ENCODE results near the gene BMP2K.
"Not testable (repeated sequence)": the region's sequence is repeated elsewhere in the genome, so short reads cannot be mapped to it uniquely, and the experiment has no call there.

BMP2K gene

GRCh38 chr4:78781924-78782323, 5.8 kb downstream of the BMP2K start:
- DNase-seq (ENCODE audit: low read depth in 2 of 2), result no peak
- H3K4me3 ChIP-seq (replicated peaks in 1 of 2; ENCODE audit: low read depth in 2 of 2, low read length in 2 of 2), result no peak overlapping the region
- TF ChIP-seq CTCF (IDR thresholded peaks at IDR 0.05; ENCODE audit: low read depth, low read length), result no peak

- H3K4me3 ChIP-seq (replicated peaks in 1 of 2; ENCODE audit: low read depth in 2 of 2, low read length in 2 of 2), result no peak overlapping the region
- DNase-seq (ENCODE audit: low read depth in 2 of 2), result peak; percentile 54 to 63
- TF ChIP-seq CTCF (IDR thresholded peaks at IDR 0.05; ENCODE audit: low read depth, low read length), result no peak
These were observed 8.2 kb downstream of the BMP2K start for GRCh38 chr4:78784236-78784865.

GRCh38 chr4:78787392-78788006, 11.3 kb downstream of the BMP2K start:
- no peak for DNase-seq (ENCODE audit: low read depth in 2 of 2)
- no peak overlapping the region for H3K4me3 ChIP-seq (replicated peaks in 1 of 2; ENCODE audit: low read depth in 2 of 2, low read length in 2 of 2)
- TF ChIP-seq CTCF (IDR thresholded peaks at IDR 0.05; ENCODE audit: low read depth, low read length), result no peak

- no peak overlapping the region for H3K4me3 ChIP-seq (replicated peaks in 1 of 2; ENCODE audit: low read depth in 2 of 2, low read length in 2 of 2)
- no peak for TF ChIP-seq CTCF (IDR thresholded peaks at IDR 0.05; ENCODE audit: low read depth, low read length)
- peak in 1 of 2 donors; percentile 27 for DNase-seq (ENCODE audit: low read depth in 2 of 2)
These were observed 12.1 kb downstream of the BMP2K start for GRCh38 chr4:78788007-78788889.

GRCh38 chr4:78795594-78796416, 19.7 kb downstream of the BMP2K start:
- not testable (repeated sequence) for H3K4me3 ChIP-seq (replicated peaks in 1 of 2; ENCODE audit: low read depth in 2 of 2, low read length in 2 of 2); DNase-seq (ENCODE audit: low read depth in 2 of 2)

- no peak for TF ChIP-seq CTCF (IDR thresholded peaks at IDR 0.05; ENCODE audit: low read depth, low read length)
- H3K4me3 ChIP-seq (replicated peaks in 1 of 2; ENCODE audit: low read depth in 2 of 2, low read length in 2 of 2), result no peak overlapping the region
- DNase-seq (ENCODE audit: low read depth in 2 of 2), result no peak
These were observed 20.4 kb downstream of the BMP2K start for GRCh38 chr4:78796526-78796925.
